AG09309 (cell line): ENCODE results near the gene CDK17.

Experiments used
- DNase-seq: peaks from one replicate; pipeline ENCODE4 v3.0.0-alpha.2; 2010; ENCODE audit warnings: low read depth
- H3K4me3 ChIP-seq: 2 replicates; pipeline ENCODE4 v1.5.1; 2011; ENCODE audit warnings: mild to moderate bottlenecking, low read depth, low read length, moderate library complexity; ENCODE audit not compliant: control insufficient read depth
- CTCF ChIP-seq: IDR thresholded peaks from 2 replicates; pipeline ENCODE4 v1.5.1; 2011; ENCODE audit warnings: mild to moderate bottlenecking, low read depth, low read length, inconsistent platforms; ENCODE audit not compliant: insufficient read depth, control insufficient read depth; ENCODE audit errors: missing control alignments

Gene CDK17

GRCh38 chr12:96401076-96401871, 1.0 kb upstream of the CDK17 start:
- no peak for DNase-seq
- H3K4me3 ChIP-seq, result peak overlapping the region; percentile 80
- peak; percentile 36 for TF ChIP-seq CTCF

- no peak for TF ChIP-seq CTCF
- no peak for DNase-seq
- H3K4me3 ChIP-seq, result peak overlapping the region; percentile 80
Measured at GRCh38 chr12:96400631-96401075, 414 bp upstream of the CDK17 start.

- no peak for DNase-seq
- TF ChIP-seq CTCF, result peak; percentile 28
- H3K4me3 ChIP-seq, result peak overlapping the region; percentile 80
Measured at GRCh38 chr12:96399120-96399918, 920 bp downstream of the CDK17 start.

- DNase-seq, result no peak
- TF ChIP-seq CTCF, result no peak
- peak overlapping the region; percentile 80 for H3K4me3 ChIP-seq
Measured at GRCh38 chr12:96398424-96399119, 1.7 kb downstream of the CDK17 start.

GRCh38 chr12:96397756-96398423, 2.3 kb downstream of the CDK17 start:
- peak overlapping the region; percentile 80 for H3K4me3 ChIP-seq
- no peak for TF ChIP-seq CTCF

GRCh38 chr12:96396914-96397313, 3.3 kb downstream of the CDK17 start:
- H3K4me3 ChIP-seq, result no peak overlapping the region
- no peak for DNase-seq
- TF ChIP-seq CTCF, result no peak

More at GRCh38 chr12:96397756-96398423, 2.3 kb downstream of the CDK17 start:
- no peak for DNase-seq
